Astrocyte (in vitro differentiated cells and primary cell): ENCODE data around the gene EFNA2.

Source experiments
- EZH2 ChIP-seq: IDR thresholded peaks from 2 replicates; pipeline ENCODE4 v1.6.1; 2012; ENCODE audit warnings: mild to moderate bottlenecking, low read length, inconsistent platforms; ENCODE audit not compliant: insufficient read depth
- TF ChIP-seq, protein P1 (sequence below): IDR thresholded peaks from 2 replicates; pipeline ENCODE4 v1.5.1; 2011; ENCODE audit warnings: low read depth, mild to moderate bottlenecking, inconsistent platforms, low read length, moderate library complexity; ENCODE audit not compliant: insufficient read depth

DNA sequence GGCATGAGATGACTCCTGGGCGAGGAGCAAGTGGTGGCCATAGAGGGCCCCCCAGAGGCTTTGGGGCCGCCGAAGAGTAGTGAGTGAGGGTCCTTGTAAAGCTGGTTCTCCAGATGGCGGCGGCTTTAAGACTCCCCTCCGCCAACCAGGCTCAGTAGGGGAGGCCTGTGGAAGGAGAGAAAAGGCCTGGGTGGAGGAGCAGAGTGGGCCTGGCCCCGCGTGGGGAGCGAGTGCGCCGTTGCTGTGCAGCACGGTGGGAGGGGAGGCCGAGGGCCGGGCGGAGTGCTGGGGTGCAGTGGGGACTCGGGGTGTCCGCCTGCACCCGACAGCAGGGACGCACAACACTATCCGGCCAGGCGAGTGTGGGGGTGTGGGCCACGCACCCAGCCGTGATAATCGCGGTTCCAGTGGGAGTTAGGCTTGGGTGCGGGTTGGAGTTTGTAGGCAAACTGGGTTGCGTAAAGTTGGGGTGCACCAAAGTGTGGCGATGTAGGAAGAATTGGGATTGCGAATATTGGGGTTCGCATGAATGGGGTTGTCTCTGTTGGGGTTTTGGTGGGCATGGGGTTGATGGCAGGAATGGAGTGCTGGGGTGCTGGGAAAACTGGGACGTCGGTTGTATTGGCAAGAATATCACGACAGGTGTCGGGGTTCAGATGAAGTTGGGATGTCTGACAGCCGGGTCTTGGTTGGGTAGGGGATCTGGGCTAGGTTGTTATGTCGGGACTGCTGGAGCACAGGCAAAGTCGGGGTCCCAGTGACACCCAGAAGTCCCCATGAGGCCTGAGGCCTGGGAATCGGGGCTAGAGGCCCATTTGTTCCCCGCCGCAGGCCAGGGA, 17.2 kb upstream of the EFNA2 start:
- TF ChIP-seq, protein P1, sequence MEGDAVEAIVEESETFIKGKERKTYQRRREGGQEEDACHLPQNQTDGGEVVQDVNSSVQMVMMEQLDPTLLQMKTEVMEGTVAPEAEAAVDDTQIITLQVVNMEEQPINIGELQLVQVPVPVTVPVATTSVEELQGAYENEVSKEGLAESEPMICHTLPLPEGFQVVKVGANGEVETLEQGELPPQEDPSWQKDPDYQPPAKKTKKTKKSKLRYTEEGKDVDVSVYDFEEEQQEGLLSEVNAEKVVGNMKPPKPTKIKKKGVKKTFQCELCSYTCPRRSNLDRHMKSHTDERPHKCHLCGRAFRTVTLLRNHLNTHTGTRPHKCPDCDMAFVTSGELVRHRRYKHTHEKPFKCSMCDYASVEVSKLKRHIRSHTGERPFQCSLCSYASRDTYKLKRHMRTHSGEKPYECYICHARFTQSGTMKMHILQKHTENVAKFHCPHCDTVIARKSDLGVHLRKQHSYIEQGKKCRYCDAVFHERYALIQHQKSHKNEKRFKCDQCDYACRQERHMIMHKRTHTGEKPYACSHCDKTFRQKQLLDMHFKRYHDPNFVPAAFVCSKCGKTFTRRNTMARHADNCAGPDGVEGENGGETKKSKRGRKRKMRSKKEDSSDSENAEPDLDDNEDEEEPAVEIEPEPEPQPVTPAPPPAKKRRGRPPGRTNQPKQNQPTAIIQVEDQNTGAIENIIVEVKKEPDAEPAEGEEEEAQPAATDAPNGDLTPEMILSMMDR = no peak
- TF ChIP-seq EZH2 = no peak
